COLO829 (cell line): ENCODE measurements around the gene ZC3H11A.

ENCODE experiments used
- DNase-seq: peaks from one replicate; pipeline ENCODE4 v3.0.0; 2012; ENCODE audit warnings: low spot score

ZC3H11A gene

DNA sequence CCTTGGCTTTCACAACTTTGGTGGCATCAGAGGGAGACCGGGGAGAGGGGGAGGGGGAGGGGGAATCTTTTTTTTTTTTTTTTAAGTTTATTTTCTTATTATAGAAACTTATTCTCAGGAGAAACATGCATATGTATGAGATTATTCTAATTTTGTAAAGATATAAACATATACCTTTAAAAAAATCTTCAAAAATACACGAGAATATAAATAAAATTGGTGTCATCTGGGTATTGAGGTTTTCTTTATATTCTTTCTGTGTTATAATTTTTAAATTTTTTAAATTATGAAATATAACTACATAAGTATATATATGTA lies 47.1 kb downstream of the ZC3H11A start:
- DNase-seq, result no peak

GRCh38 chr1:203843435-203843834 lies 48.0 kb downstream of the ZC3H11A start:
- DNase-seq, result no peak
